Neural crest cell (in vitro differentiated cells): ENCODE data around the gene SLC1A3. TPM values are rescaled to one million over a fixed set of nuclear protein-coding genes. Genes with fewer than 3 reads are reported as not detected.

ENCODE experiments used
- DNase-seq: peaks from one replicate; pipeline ENCODE4 v3.0.0; 2021; ENCODE audit warnings: low read depth, mixed read lengths, low spot score
- H3K27ac Mint-ChIP-seq: one replicate; pipeline ENCODE4 v1.8.0; 2021; ENCODE audit warnings: mild to moderate bottlenecking, mixed read lengths; ENCODE audit not compliant: unreplicated experiment
- H3K27me3 Mint-ChIP-seq: 2 replicates; pipeline ENCODE4 v1.8.0; 2021; ENCODE audit warnings: low read depth, mild to moderate bottlenecking, mixed read lengths
- H3K36me3 Mint-ChIP-seq: 2 replicates; pipeline ENCODE4 v1.8.0; 2021; ENCODE audit warnings: low read depth, mild to moderate bottlenecking, mixed read lengths
- H3K4me1 Mint-ChIP-seq: 2 replicates; pipeline ENCODE4 v1.8.0; 2021; ENCODE audit warnings: mixed read lengths
- H3K4me3 Mint-ChIP-seq: one replicate; pipeline ENCODE4 v1.8.0; 2021; ENCODE audit warnings: mild to moderate bottlenecking, mixed read lengths
- H3K9me3 Mint-ChIP-seq: 2 replicates; pipeline ENCODE4 v1.8.0; 2021; ENCODE audit warnings: mixed read lengths
- CTCF ChIP-seq: fragments of 200-600 bp; sonication (generic); conservative IDR thresholded peaks from 2 replicates; pipeline ENCODE4 v1.5.0; 2021; ENCODE audit warnings: antibody characterized with exemption, mild to moderate bottlenecking
- total RNA-seq: library from RNA; stranded (reverse); gene quantifications from 2 replicates; pipeline ENCODE4 v1.2.1, GENCODE V29; 2021

Gene SLC1A3
- total RNA-seq, 1 donor from 2014 or later = 26.5 TPM

- H3K36me3 Mint-ChIP-seq = peaks cover 1% of the 10 kb centered on the region
- no peak for DNase-seq
- H3K4me3 Mint-ChIP-seq = no peak overlapping the region
- H3K27me3 Mint-ChIP-seq = no peaks in the 10 kb centered on the region
- no peak overlapping the region for H3K27ac Mint-ChIP-seq
- no peaks in the 10 kb centered on the region for H3K9me3 Mint-ChIP-seq
- TF ChIP-seq CTCF = peak; percentile 18
- H3K4me1 Mint-ChIP-seq = peaks cover 37% of the 10 kb centered on the region
Observed at GRCh38 chr5:36602704-36603321, 3.6 kb upstream of the SLC1A3 start.

- Mint-ChIP-seq H3K4me3 (peak overlapping the region; percentile 88), H3K27ac (no peak overlapping the region), H3K9me3 (no peaks in the 10 kb centered on the region), H3K4me1 (peaks cover 46% of the 10 kb centered on the region), H3K27me3 (no peaks in the 10 kb centered on the region), H3K36me3 (peaks cover 2% of the 10 kb centered on the region)
- DNase-seq = no peak
- no peak for TF ChIP-seq CTCF
Observed at GRCh38 chr5:36605241-36605640, 1.2 kb upstream of the SLC1A3 start.

- Mint-ChIP-seq H3K36me3 (peaks cover 9% of the 10 kb centered on the region), H3K4me3 (peak overlapping the region; percentile 90), H3K9me3 (no peaks in the 10 kb centered on the region), H3K27me3 (no peaks in the 10 kb centered on the region), H3K4me1 (peaks cover 53% of the 10 kb centered on the region), H3K27ac (peak overlapping the region; percentile 61)
- TF ChIP-seq CTCF = no peak
- no peak for DNase-seq
Observed at GRCh38 chr5:36606036-36606427, 374 bp upstream of the SLC1A3 start.

GRCh38 chr5:36607114-36607571 is 737 bp downstream of the SLC1A3 start:
- Mint-ChIP-seq H3K4me3 (peak overlapping the region; percentile 90), H3K4me1 (peaks cover 61% of the 10 kb centered on the region), H3K9me3 (no peaks in the 10 kb centered on the region), H3K27me3 (no peaks in the 10 kb centered on the region), H3K36me3 (peaks cover 16% of the 10 kb centered on the region), H3K27ac (peak overlapping the region; percentile 61)
- TF ChIP-seq CTCF = no peak
- DNase-seq = peak; percentile 24

GRCh38 chr5:36607838-36608783 is 1.7 kb downstream of the SLC1A3 start:
- H3K9me3 Mint-ChIP-seq = no peaks in the 10 kb centered on the region
- DNase-seq = no peak
- peak overlapping the region; percentile 84 for H3K4me3 Mint-ChIP-seq
- no peaks in the 10 kb centered on the region for H3K27me3 Mint-ChIP-seq
- H3K4me1 Mint-ChIP-seq = peaks cover 61% of the 10 kb centered on the region
- TF ChIP-seq CTCF = no peak
- H3K36me3 Mint-ChIP-seq = peaks cover 19% of the 10 kb centered on the region
- H3K27ac Mint-ChIP-seq = no peak overlapping the region
